Tibial nerve (tissue), 3 donors: ENCODE measurements around the gene PAK1IP1.

Experiments
- CTCF ChIP-seq, 5 experiments: fragments of 200-600 bp in 3 of 5; fragments of 450-650 bp in 2 of 5; sonication (generic) in 3 of 5; IDR thresholded peaks; one replicate each; pipeline ENCODE4 v1.5.1; 2016 to 2019; ENCODE audit warnings: antibody characterized with exemption in 5 of 5, mild to moderate bottlenecking in 3 of 5, moderate library complexity in 2 of 5
- POLR2A ChIP-seq, 2 donors: fragments of 450-650 bp; IDR thresholded peaks; one replicate each; pipeline ENCODE4 v1.6.1; 2017; ENCODE audit warnings: antibody characterized with exemption in 2 of 2, mild to moderate bottlenecking in 2 of 2, moderate library complexity in 2 of 2

DNA sequence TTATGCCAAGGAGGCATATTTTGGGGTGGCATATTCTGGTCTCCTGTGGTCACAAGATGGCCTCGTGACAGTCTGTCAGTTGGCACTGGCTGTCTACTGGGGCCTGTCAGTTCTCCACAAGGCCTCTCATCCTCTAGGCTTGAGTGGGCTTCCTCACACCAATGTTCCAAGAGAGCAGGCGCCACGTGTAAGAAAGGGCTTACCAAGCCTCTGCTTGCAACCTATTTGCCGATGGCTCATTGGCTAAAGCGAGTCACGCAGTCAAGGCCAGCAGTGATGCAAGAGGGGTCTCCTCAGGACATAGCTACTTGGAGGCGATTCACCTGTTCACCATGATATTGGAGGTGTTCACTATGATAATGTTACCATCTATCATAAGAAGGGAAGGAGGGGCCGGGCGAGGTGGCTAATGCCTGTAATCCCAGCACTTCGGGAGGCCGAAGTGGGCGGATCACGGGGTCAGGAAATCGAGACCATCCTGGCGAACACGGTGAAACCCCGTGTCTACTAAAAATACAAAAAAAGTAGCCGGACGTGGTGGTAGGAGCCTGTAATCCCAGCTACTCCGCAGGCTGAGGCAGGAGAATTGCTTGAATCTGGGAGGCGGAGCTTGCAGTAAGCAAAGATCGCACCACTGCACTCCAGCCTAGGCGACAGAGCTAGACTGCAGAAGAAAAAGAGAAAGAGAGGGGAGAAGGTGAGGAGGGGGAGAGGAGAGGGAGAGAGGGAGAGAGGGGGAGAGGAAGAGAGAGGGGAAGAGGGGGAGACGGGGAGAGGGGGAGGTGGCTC is 35.7 kb upstream of the PAK1IP1 start:
- TF ChIP-seq CTCF (IDR thresholded peaks at IDR 0.05) (no peak), POLR2A (IDR thresholded peaks at IDR 0.05) (no peak)
